AG04450 (cell line): ENCODE measurements around the gene ZNF329. TPM values are rescaled to one million over a fixed set of nuclear protein-coding genes. Genes with fewer than 3 reads are reported as not detected.

ENCODE experiments used
- polyA plus RNA-seq: library from polyadenylated mRNA; depleted of rRNA; stranded (reverse); fragments of >200 nt; gene quantifications from 2 replicates; pipeline ENCODE4 v1.2.3, GENCODE V29; 2011; rRNA removed

ZNF329 gene
- polyA plus RNA-seq, 1 experiment: 10.2 TPM

Other genes with a start within 250 kb of the ZNF329 start
- 6.2 and 8.4 TPM in 2 replicates for gene ZNF417, start 234.2 kb downstream of the ZNF329 start, polyA plus RNA-seq
- gene ZNF418, start 215.4 kb downstream of the ZNF329 start, polyA plus RNA-seq: 2.7 and 3.1 TPM in 2 replicates
- 3.6 and 4.6 TPM in 2 replicates for gene ZNF256, start 203.1 kb downstream of the ZNF329 start, polyA plus RNA-seq
- gene C19orf18, start 176.3 kb downstream of the ZNF329 start, polyA plus RNA-seq: 0.10 and 0.27 TPM in 2 replicates
- 4.9 TPM in 2 replicates for gene ZNF606, start 148.0 kb downstream of the ZNF329 start, polyA plus RNA-seq
- not detected in 2 replicates for gene ZSCAN1, start 116.8 kb downstream of the ZNF329 start, polyA plus RNA-seq
- gene ZNF135, start 91.5 kb downstream of the ZNF329 start, polyA plus RNA-seq: 6.4 and 6.6 TPM in 2 replicates
- gene ZSCAN18, start 52.6 kb downstream of the ZNF329 start, polyA plus RNA-seq: 12.7 and 15.2 TPM in 2 replicates
- 13.0 and 13.2 TPM in 2 replicates for gene ZNF274, start 32.3 kb upstream of the ZNF329 start, polyA plus RNA-seq
- gene ZNF544, start 78.1 kb upstream of the ZNF329 start, polyA plus RNA-seq: 26.4 and 27.5 TPM in 2 replicates
- 3.2 and 3.5 TPM in 2 replicates for gene ZNF8, start 128.2 kb upstream of the ZNF329 start, polyA plus RNA-seq
- 41.9 and 44.5 TPM in 2 replicates for gene ERVK3-1, start 154.6 kb upstream of the ZNF329 start, polyA plus RNA-seq
- 2.6 and 2.7 TPM in 2 replicates for gene ZSCAN22, start 176.2 kb upstream of the ZNF329 start, polyA plus RNA-seq
- 7.5 and 13.2 TPM in 2 replicates for gene A1BG, start 202.7 kb upstream of the ZNF329 start, polyA plus RNA-seq
- gene ZNF497, start 212.0 kb upstream of the ZNF329 start, polyA plus RNA-seq: 0.06 TPM in 2 replicates
- 0.33 and 0.37 TPM in 2 replicates for gene ZNF837, start 230.2 kb upstream of the ZNF329 start, polyA plus RNA-seq
- 1,927 and 2,646 TPM in 2 replicates for gene RPS5, start 236.5 kb upstream of the ZNF329 start, polyA plus RNA-seq
- not detected in 2 replicates for gene RNF225, start 244.9 kb upstream of the ZNF329 start, polyA plus RNA-seq